A549 (cell line): Measurements from ENCODE around the gene EYA2.

Source experiments
- CBX8 ChIP-seq: fragments of 200-600 bp; sonication (generic); IDR thresholded peaks from 2 replicates; pipeline ENCODE4 v1.6.1; 2016
- CTCF ChIP-seq: fragments of >200 bp; sonication (Bioruptor Twin); formaldehyde crosslinking; IDR thresholded peaks from 3 replicates; pipeline ENCODE4 v1.5.1; 2016
- EP300 ChIP-seq, 2 experiments: fragments of >200 bp; sonication (Bioruptor Twin); formaldehyde crosslinking; IDR thresholded peaks; 2 replicates in 1 of 2; 3 replicates in 1 of 2; pipeline ENCODE4 v1.6.1; 2016 to 2017
- RFX5 ChIP-seq: fragments of 450-650 bp; IDR thresholded peaks from 2 replicates; pipeline ENCODE4 v1.7.1; 2014; ENCODE audit warnings: antibody characterized with exemption, mild to moderate bottlenecking, moderate library complexity

- TF ChIP-seq EP300 (IDR thresholded peaks at IDR 0.05) (no peak), CBX8 (no peak), CTCF (no peak), RFX5 (no peak)
Observed at GRCh38 chr20:47049771-47050170, 155.1 kb downstream of the EYA2 start.
